HG03045 (cell line): ENCODE measurements around the gene DISP2.

Experiments
- ATAC-seq: cut with Tn5 transposase; IDR thresholded peaks from one replicate; pipeline ENCODE4 v1.9.1; 2021; ENCODE audit warnings: mild to moderate bottlenecking, moderate library complexity; ENCODE audit not compliant: unreplicated experiment

Gene DISP2

DNA sequence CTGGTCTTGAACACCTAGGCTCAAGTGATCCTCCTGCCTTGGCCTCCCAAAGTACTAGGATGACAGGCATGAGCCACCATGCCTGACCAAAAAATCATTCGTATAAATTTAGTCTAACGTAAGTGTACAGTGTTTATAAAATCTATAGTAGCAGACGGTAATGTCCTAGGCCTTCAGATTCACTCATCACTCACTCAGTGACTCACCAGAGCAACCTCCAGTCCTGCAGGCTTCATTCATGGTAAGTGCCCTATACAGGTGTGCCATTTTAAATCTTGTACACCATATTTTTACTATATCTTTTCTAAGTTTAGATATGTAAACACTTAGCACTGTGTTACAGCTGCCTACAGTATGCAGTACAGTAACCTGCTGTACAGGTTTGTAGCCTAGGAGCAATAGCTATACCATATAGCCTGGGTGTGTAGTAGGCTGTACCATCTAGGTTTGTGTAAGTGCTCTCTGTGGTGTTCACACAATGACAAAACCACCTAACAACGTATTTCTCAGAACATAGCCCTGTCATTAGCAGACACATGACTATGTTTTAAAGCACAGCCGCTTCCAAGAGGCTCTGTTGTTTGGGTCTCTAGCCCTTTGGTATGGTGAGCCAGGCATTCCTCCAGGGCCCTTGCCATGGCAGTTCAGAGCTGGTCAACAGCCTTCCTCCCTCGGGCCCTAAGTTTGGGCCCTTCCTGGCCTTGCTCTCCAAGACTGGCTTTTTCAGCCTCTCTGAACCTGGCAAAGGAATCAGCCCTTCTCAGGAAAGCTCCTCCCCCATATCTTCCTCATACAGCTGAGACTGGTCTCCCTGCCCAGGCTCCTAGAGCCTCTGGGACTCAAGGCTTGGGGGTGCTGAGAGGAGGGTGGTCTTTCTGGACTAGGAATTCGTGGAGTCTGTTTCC, 15.4 kb upstream of the DISP2 start:
- ATAC-seq, result no peak

DNA sequence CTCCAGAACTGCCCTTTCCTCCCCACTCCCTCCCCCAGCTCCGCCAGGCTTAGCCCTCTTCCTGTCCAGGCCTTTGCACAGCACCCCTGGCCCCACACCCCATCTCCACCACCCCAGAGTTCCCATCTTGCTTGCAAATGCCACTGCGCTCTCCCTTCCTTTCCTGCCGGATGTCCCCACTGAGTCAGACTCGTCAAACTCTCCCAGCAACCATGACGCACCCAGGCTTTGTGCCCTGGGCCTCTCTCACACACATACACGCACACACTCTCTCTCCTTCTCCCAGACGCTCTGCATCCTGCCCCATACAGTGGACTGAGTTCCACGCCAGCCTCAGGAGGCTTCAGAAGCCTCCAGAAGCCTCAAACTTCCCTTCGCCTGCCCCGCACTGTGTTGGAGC, 14.5 kb upstream of the DISP2 start:
- no peak for ATAC-seq

DNA sequence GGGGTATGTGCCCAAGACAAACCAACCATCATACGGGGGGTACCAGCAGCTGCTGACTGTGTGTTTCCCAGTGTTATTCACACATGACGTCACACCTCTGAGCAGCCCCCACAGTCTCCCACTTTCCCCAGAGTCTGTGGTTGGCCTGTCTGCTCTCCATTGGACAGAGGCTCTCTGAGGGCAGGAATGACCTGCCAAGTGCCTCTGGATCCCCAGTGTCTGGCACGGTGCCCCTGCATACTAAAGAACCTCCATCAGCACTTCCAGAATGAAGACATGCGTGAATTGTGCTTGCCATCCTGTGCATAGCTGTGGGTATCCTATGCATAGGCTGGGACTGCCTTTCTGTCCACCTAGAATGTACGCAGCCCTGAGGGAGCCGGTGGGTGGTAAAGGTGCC, 13.8 kb upstream of the DISP2 start:
- ATAC-seq, result no peak

- no peak for ATAC-seq
Observed at GRCh38 chr15:40344631-40345120, 13.3 kb upstream of the DISP2 start.

- no peak for ATAC-seq
Observed at GRCh38 chr15:40345225-40345866, 12.7 kb upstream of the DISP2 start.

DNA sequence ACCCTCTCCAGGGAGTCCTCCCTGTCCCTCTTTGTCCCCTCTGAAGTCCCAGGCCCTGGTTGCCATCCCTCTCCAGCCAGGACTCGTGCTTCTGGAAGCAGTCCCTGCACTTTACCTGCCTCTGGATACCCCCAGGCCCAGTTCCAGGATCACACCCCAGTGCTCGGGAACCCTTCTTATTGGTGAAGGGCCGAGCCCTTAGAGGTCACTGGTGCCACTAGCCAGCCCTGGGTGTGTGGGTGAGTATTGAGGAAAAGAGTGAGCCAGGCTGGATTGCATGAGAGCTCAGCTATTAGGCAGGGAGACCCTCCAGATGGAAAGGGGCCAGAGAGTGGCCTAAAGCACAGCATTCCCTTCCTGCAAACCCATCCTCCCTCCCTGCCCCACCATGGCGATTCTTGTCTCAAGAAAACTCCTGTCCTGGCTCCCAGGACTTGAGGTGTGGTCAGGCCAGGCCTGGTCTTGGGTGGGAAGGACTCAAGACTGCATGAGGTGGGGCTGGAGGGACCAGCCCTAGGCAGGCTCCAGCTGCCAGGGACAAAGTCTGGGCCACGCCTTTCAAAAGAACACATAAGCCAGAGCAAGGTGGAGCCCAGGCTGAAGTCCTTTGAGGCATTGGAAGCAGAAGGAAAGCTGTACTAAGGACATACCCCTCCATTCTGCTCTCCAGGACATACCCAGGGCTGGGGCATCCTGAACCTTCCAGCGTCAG, 12.0 kb upstream of the DISP2 start:
- ATAC-seq, result no peak

DNA sequence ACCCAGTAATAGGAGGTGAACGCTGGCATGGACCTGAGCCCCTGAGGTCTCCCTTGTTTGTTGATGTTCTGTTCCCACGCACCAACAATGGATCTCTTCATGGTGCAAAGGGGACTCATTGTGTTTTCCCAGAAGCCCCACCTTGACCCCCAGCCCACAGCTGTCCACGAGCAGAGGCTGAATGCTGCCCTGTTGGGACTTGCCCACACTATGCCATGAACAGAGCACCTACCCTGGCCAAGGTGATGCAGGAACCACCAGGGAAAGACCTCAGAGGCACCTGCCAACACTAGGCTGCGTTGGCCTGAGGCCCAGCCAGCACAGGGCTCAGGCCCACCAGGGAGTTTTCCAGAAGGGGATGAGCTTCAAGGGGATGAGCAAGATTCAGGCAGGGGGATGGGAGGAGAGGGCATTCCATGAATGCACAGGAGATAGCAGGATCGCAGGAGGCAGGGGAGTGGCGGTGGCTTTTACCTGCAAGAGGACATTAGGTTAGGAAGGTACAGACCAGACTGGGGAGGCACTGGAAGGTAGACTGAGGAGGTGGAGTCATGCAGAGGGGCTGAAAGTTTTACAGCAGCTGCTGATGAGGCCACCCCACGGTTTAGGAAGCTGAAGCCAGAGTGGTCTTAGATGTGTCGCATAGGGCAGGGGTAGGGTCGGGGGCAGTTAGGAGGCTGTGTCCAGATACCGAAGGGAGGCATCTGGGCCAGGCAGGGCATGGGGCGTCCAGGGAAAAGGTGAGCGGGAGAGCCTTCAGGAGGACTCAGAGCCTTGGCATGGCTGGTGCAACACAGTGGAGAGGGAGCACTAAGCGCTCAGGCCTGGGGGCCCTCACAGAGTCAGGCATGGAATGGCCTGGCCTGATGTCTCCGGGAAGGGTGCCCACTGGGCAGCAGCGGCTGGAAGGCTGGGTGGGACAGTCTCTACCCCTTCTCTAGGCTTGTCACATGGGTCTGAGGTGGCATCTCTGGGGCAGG, 11.2 kb upstream of the DISP2 start:
- ATAC-seq, result no peak

- no peak for ATAC-seq
Observed at GRCh38 chr15:40347559-40348473, 10.2 kb upstream of the DISP2 start.

- ATAC-seq, result no peak
Observed at GRCh38 chr15:40348474-40348870, 9.5 kb upstream of the DISP2 start.

GRCh38 chr15:40349163-40349562, 8.9 kb upstream of the DISP2 start:
- ATAC-seq, result no peak

DNA sequence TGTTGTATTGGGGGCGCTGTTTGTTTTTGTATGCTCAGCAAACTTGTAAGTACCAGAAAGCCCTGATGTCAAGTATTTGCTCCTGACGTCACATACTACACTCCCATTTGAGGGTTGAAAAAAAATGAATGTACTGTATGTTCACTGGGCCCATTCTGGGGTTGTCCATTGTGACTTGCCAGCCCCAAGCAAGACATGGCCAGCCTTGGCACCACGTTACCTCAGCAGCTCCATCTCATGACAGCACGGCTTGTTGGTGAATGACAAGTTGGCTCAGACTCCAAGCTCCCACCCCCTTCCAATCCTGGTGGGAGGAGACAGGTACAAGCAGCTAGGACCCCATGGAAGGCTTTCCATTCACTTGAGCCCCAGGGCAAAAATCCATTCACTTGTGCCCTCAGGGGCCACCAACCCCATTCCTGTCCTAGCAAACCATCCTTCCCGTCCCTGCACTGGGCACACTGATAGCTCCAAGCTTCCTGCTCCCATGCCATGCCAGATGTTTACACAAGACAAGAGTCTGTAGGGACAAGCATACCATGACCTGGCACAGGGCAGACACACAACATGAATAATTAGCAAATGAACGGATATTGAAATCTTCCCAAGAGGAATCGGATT, 5.6 kb upstream of the DISP2 start:
- ATAC-seq, result no peak

- no peak for ATAC-seq
Observed at GRCh38 chr15:40353697-40354096, 4.3 kb upstream of the DISP2 start.

- no peak for ATAC-seq
Observed at GRCh38 chr15:40354408-40355171, 3.4 kb upstream of the DISP2 start.

GRCh38 chr15:40355976-40356585, 1.9 kb upstream of the DISP2 start:
- ATAC-seq, result no peak

- no peak for ATAC-seq
Observed at GRCh38 chr15:40357246-40357645, 773 bp upstream of the DISP2 start.

DNA sequence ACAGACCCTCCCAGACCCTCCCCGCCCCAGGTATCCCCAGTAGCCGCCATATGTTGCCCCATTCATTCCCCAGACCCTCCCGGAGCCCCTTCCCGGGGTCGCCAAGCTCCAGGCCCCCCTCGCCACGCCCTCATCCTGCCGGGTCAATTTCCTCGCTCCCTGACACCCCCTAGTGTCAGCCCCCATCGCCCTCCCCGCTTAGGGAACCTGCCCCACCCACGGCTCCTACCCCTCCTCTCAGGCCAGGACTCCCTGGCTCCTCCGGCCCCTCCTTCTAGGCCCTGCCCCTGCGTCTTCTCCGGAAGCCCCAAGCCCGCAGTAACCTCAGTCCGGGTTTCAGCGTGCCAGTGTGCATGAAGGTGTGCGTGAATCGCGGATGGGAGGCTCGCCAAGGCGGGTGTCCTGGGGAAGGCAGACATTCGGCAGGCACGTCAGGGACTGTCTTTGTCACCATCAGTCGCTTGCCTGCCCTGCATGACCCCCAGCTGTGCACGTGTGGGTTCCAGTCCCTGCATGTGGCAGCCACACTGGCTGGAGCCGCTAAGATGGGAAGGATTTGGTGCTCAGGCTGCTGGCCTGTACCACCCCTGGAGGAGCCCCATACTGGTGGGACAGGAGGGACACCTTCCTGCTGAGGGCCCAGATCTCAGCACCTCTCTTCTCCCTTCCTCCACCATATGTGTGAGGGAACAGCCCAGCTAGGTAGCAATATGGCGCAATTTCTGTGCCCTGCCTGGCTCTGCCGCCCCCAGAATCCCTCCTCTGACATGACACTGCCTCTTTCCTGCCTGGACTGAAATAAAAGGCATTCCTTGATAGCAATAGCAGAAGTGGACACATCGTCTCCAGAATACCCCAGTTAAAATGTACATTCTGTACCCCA, 693 bp downstream of the DISP2 start:
- peak; percentile 22 for ATAC-seq

DNA sequence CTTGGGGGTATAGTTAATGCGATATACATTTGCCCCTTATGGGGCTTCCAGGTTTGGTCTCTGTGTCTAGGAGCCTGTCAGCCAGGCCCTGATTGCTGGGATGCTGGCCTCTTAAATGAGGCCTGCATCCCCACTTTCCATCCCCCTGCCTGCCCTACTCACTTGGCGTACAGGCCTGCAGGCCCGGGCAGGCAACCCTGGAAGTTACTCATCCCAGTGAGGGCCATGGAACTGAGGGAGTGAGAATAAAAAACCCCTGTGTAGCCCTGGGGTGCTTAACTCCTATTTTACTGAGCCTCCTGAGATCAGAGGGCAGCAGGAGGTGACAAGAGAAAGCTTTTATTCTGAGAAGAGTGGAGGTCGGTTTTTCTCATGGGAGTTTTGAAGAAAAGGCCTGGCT, 2.0 kb downstream of the DISP2 start:
- ATAC-seq, result no peak
